Hematopoietic multipotent progenitor cell treated with erythropoietin and hydrocortisone succinate and interleukin-3 and kit ligand, for 8 days (in vitro differentiated cells): ENCODE results near the gene OLIG3.

Experiments
- DNase-seq: peaks from one replicate; pipeline ENCODE4 v3.0.0-alpha.2; 2015

Gene OLIG3

DNA sequence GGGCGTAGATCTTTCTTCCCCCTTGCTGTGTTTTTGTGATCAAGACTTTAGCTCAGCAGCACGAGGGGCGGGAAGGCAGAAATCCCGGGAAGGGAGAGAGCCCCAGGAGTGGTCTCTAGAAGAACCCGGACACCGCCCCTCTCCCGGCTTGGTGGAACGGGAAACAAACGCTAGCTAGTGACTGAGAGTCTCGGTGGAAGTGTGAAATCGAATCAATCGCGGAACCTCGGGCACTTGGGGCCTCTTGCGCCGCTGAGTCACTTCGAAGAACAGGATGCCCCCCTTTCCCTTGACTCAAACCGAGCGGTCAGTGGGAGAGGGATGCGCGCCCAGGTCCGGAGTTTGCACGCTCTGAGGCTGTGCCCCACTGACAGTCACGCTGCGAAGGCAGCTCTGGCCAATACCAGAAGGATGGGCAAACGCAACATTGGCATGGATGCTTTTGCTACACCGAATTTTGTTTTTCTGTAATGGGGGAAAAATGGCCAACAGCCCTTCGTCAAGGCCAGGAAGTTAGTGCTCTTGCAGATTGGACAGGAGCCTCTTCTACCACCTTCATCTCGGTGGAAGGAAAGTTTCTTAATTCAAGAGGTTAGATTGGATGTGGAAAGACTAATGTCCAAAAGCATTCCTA is 1.6 kb upstream of the OLIG3 start:
- no peak for DNase-seq

DNA sequence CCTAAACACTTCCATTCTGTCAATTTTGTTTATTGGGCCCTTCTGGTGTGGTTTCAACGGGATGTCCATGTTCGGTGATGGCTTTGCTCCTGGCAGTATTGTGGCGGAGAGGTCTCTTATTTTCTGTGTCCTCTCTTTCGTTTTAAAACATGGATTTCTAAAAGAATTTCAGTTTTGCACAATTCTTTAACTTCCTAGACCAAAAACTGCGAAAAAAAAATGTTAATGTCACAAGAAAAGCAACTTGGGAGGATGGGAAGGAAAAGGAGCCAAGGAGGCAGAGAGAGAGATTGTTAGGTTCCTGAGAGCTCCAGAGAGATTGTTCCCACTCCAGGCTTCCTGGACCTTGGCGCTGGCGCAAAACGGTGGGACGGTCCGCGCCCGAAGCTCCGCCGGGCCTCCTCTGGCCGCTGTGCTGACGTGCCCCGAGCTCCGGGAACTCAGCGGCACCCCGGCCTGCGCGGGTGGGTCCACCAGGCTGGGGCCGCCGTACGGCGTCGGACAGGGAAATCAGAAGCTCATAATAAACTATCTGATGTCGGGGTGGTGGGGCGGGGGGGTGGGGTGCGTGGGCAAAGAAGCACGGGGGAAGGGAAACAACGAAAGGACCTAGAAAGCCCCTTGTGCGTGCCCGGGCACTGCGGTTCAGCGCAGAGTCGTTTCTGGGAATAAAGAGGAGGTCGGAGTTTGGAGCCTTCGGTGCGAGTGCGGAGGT is 951 bp upstream of the OLIG3 start:
- no peak for DNase-seq

DNA sequence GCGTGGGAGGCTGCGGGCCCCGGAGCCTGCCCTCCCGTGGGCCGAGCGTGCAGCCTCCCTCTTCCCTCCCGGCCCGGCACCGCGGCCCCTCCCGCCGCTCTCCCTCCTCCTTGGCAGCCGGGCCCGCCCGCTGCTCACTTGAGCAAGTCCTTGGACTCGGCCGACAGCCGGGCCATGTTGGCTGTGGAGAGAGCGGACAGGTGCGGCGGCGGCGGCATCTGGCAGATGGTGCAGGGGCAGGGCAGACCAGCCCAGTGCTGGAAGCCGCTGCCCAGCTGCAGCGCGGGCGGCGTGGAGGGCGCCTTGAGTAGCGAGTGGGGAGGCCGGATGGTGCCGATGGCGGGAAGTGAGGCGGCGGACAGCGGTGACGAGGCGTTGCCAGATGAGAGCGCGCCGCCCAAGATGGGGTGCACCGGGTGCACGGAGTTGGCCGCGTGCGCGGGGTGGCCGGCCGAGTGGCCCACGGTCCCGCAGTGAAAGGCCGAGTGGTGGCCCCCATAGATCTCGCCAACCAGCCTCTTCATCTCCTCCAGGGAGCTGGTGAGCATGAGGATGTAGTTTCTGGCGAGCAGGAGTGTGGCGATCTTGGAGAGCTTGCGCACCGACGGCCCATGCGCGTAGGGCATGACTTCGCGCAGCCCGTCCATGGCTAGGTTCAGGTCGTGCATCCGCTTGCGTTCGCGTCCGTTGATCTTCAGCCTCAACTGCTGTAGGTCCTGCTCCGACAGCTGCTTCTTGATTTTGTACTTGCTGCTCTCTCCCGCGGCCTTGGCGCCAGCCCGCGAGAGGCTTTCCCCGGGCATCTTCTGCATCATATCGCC is 766 bp downstream of the OLIG3 start:
- no peak for DNase-seq

DNA sequence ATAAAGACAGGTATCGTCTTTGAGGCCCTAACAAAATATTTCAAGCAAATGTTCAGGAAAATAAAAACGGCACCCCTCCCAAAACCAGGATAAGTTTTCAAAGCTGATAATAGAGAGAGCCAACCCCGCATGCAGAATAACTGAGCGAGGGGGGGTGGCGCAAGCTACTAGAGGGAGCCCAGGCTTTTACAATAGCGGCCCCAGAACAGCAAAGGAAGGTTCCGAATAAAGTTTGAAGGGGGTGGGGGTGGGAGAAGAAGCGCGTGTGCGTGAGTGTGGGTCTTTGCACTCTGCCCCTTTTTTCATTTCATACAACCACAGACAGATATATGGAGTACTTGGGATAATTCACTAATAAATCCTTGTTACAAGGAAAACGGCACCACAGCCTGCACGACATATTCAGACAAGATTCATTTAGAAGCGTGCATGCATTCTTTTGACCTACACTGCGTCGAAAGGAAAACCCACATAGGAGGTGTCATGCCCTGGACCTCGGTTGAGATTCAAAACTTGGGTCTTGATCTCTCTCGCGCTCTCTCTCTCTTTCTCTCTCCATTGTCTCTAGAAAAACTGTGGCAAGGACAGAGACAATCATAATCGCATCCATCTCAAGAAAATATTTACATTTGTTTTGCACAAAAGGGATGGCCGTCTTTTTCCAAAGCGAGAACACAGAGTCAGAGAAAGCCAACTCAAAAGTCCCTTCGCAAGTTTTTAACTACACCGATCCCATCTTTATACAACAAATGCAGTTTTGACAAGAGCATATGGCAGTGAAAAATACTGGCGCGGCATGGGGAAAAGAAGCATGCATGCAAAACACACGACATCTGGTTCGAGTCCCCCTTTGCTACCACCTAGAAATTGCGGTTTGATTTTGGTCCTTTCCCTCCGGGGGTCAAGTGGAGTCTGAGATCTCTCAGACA is 1.6 kb downstream of the OLIG3 start:
- no peak for DNase-seq

DNA sequence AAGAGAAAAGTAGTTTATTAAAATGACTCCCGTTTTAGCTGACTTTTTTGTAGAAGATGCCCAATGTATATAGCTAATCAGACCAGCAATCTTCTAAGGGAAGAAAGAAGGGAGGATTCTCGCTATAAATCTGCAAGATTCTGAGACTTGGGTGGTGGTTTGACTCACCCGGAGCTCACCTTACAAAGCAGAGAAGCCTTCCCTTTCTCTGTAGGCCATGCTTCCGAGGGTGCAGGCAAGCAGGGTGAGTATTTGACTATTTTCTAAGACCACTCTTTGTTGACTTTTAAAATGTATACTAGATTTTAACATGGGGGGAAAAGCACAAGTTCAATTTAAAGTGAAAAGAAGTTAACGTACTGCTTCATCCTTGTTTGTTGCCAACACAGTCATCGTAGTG is 2.7 kb downstream of the OLIG3 start:
- DNase-seq, result no peak

DNA sequence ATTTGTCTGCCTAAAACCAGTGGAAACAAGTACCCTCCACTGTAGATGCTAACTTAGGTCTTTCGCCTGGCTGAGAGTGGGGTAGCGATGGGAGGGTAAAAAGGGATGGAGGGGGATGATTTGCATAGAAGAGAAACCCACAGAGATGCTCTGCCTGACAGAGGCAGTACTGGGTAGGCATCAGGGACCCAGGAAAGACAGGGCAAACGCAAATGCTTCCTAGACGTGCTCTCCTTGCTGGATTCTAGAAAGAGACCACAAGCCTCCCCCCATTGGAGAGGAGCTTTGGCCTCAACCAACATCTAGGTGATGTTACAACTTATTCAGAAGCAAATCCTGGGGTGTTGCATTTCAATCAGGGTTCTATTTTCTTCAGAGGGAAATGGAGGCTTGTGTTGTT is 3.2 kb downstream of the OLIG3 start:
- no peak for DNase-seq

DNA sequence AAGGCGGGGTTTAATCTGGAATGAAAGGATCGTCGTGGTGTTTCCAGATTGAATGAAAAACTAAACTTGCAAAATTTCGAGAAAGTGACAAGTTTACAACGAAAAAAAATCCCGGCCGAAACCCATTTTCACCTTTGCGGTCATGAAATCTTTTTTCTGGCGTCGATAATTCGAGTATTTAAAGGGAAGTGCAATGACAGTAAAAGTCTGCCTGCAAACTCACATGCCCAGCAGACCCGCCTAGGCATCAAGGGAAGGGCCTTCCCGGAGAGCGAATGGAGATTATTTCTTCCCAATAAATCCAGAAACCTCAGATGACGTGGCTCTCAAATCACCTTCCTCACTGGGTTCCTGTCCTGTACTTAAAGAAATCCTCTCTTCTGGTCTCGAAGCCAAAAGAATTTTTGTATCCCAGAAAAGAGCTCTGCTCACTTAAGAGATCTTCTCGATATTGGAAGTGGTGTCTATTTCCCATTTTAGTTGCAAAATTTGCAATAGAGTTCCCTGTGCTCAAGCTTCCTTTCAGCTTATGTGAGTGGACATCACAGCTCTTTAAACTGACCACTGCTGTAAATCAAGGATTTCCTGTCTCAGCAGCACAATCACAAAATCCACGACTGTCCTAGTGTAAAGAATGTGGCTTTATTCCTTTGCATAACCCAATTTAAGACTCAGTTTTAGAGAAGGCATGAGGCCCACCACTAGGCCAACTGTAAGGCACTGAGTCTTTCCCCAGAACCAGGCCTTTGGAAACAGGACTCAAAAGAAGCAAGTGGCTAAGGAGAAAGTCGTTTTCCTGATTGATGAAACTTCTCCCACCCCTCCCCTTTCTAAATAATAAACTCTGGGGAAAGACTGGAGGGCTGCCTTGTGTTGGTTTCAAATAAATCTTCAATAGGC is 3.9 kb downstream of the OLIG3 start:
- no peak for DNase-seq

DNA sequence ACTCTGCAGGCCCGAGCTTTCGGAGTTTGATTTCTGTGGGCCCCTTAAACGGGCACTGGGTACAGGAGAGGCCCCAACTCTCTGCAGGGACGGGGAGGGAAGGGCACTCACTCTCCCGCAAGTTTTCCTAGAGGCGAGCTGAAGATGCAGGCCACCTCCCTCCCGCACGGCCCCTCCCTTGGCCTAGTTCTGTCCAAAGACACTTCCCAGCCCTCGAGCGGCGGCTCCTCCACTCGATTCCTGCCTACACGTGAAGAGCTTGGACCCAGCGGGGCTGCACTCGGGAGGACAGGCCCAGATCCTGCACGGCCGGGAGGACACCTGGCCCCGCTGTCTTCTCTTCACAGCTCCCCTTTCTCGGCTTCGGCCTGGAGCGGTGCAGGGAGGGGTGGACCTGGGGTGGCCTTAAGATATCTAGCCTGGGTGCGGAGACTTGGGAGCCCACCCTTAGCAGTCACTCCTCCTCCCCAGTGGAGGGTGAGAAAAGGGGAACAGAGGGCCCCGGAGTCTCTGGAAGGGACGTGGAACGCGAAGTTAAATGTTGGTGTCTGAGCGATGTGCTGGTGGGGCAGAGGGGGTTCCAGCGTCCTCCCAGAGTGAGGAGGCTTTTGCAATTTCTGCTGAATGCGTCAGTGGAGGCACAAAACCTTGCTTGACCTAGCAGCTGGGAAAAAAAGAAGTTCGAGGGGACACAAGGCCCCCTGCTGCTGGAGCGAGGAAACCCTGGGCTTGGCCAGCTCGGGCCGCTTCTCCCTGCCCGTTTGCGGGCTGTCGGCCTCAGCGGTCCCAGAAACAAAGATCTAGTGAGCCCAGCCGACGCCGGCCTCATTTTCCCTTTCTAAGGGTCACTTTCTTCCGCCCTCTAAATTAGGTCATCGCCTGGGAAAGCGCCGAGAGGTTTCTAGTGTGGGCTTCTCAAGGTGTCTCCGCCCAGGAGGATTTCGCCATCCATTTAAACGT is 4.9 kb downstream of the OLIG3 start:
- DNase-seq, result no peak

DNA sequence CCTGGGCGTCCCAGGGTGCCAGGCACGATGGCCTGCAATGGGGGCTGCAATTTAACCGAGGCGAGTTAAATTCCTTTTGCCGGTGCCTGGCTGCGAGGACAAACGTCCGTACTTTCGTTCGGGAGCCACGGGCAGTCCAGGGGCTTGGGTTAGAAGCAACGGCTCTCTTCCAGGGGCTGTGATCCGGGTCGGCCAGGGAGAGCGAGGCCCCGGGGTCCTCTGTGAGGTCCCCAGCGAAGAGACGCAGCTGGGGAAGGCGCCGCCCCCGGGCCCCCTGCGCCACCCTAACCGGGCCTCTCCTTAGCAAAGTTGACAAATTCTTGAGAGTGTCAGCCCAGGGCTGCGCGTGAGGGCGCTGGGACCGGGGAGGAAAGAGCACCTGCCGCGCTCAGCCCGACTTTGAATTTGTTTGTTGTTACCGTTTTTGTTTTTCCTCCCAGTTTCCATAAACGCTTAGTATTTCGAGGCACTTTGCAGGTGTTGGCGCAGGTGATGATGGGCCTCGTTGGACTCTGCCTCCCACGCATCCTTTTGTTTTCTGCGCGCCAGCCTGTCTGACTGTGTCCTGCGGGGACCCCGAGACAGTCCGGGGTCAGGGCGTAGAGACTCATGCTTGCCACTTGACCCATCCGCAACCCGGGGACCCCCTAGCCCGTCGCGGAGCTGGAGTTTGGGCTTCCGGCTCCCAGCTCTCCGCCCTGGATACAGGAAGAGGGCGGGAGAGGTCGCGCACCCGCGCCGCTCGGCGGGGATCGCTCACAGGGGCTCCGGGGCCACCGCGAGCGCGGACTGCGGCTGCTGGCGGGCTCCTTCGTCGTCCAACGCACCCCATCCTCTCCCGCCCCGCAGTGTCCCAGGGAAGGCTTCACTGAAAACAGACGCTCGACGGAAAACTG is 5.8 kb downstream of the OLIG3 start:
- DNase-seq, result no peak

DNA sequence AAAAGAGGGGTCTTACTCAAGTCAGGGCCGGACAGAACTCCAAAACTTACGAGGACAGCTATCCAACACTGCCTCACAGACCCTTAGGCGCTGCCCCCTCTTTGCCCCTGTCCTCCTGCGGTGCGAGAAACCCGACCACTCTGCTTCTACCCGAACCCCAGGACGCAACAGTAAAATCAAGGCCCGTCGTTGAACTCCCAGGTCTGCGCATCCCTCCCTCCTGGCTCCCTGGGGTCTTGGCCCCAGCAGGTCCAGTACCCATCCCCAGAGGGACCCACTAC is 6.4 kb downstream of the OLIG3 start:
- no peak for DNase-seq

DNA sequence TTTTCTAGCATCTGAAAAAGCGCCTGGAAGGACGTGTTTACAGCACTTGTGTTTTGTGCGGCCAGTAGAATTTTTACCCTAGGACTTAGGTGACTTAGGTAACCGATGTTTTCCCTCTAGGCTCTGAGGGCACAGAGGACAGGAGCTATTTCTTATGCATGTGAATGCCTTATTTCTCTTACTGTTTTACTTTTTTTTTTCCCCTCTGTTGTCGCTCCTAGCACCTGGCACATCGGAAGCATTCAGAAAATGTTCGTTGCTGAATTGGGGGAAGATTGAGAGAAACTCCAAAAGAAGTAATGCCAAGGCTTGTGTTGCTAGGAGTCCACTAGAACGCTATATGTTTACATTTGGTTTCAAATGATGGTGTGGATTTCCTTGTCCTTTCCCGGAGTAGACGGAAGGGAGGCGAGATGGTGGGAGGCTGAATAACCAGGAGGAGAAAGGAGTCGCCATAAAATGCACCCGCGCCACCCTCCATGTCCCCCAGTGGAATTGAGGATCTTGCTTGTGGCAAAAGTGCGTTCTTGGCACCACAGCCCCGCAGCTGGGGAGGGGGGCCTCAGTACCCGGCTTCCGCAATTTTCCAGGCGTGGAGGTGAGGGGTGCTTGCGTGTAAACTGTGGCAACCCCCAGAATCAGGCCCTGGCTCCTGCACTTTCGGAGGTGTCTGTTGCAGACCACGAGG is 6.9 kb downstream of the OLIG3 start:
- no peak for DNase-seq

DNA sequence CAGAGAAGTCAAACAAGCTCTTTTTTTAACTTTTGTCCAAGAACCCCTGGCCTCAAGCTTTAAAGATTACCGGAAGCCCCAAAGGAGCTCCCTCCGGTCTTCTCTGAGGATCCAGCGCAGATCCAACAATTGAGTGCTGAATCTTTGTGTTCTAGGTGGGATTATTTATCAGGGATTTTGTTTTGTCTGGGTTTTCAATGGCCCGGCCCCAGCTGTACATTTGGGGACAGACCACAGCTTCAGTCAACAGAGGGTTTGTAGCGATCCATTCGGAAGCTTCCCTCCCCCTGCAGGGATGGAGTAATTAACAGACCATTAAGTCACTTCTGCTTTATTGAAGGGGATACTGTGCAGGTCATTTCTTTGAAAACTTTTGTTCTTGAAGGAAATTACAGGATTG is 7.8 kb downstream of the OLIG3 start:
- DNase-seq, result no peak

DNA sequence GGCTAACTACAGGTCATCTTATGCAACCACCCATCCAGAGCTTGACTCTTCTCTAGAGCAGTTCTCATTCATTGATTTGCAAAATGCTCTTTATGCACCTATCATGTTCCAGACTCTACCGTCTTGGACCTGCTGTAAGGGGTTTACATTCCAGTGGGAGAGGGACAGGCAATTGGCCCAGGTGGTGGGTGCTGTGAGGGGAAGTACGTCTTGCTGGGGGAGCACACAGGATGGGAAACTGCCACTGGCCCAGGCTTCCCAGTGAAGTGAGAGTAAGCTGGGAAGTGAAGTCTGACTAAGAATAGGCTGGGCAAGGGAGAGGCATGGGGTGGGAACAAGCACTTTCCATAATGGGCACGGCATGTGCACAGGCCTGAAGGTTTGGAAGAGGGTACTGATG is 13.8 kb downstream of the OLIG3 start:
- DNase-seq, result no peak

DNA sequence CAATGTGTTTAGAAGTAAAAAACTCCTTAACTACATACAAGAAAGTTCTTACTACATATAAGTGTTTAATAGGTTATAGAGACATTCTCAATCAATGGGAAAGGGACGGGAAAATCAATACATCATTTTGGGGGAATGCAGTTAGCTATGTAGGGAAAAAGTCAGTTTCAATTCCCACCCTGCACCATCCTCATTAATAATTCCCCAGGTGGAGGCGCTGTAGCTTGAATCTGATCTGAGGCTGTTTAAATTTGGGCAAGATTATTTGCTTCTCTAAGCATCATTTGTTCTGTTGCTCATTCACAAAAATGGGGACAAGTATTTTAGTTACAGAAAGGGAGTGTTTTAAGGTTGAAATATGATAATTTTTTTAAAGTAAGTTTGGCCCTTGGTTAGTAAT is 19.1 kb downstream of the OLIG3 start:
- DNase-seq, result no peak

DNA sequence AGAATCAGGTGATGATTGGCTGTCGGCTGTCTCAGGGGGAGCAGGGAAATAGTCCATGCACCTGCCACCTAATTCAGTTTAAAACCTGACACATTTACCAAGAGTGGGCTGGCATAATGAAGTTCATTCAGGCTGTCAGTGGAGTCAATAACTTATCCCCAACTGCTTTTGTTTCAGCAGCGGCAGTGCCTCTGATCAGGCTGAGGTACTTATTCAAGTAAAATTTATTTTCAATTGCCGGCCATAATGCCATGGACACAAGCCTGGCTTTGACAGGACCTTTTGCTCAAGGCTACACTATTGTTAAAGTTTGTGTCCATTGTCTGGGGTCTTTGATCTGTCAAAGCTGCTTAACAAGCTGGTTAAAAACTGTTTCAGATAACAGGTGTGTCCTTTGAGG is 20.6 kb downstream of the OLIG3 start:
- DNase-seq, result no peak

DNA sequence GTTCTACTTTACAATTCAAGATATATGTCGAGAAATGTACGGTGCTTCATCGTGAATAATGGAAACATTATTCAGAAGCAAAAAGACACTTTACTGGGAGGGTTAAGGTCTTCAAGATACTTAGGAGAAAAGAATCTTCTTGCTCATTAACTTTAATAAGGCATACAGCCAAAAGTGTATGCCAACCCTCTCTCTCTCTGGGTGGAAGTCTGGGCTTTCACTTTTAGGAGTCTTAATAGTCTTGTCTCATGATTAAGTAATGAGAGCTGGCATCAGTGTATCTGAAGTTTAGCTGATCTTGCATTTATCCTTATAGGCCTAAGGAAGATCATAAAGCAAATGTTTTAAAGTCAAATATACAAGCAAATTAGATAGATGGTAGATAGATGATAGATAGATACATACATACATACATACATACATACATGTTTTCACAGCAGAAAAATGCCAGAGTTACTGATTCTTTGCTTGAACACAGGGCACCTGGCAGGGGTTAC is 21.5 kb downstream of the OLIG3 start:
- DNase-seq, result no peak

DNA sequence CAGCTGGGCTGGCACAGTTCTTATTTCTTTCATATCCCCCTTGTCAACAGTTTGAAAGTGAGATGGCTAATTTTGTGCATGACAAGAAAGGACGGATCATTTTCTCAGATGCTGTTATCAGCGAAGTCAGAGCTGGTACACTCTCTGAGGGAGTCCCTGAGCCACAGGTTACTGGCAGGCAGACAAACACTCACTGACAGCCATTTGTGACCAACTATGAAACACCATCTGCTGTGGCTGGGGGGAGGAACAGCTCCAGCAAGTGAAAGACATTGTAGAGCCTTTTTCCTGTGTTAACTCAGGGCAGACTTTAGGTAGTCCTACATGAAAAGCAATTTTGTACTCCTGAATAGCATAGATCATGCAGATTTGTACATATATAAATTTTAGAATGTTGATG is 22.2 kb downstream of the OLIG3 start:
- DNase-seq, result no peak

DNA sequence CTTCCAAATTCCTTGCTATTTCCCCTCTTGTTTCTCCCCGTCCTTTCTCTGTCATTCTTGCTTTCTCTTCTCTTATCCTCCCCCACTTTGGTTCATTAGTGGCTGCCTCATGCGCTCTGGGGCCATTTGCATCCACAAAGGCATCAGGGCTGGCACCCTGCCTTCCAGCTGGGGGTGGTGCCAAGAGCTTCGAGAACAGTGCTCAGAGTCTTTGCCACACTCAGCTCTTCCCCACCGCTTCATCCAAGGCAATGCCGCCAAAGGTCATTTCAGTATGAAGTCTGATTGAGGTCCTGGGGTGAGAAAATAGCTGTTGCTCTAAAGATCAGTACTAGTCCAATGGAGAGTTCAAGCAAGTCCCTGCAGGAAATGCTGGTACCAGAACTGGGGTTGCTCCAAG is 22.7 kb downstream of the OLIG3 start:
- DNase-seq, result no peak

DNA sequence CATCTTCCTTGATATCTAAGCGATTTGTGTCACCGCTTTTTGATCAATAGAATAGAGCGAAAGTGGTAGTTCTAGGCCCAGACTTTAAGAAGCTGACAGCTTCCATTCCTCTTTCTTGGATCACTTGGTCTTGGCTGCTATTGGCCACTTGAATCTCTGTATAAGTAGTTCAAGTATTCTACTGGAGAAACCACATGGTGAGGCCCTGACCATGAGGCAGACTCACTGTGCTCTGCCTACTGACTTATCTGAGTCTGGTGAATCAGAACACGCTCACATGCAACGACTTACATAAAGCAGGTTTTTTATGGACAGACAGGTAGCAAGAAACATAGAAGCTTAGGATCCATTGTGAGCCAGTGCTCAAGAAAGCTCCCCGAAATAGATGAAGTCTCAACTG is 27.0 kb downstream of the OLIG3 start:
- DNase-seq, result no peak
